ENCODE measurements around the gene PSEN1.
A peak's percentile ranks its signal among the peaks of the same experiment; 100 is the strongest.

PSEN1 gene

DNA sequence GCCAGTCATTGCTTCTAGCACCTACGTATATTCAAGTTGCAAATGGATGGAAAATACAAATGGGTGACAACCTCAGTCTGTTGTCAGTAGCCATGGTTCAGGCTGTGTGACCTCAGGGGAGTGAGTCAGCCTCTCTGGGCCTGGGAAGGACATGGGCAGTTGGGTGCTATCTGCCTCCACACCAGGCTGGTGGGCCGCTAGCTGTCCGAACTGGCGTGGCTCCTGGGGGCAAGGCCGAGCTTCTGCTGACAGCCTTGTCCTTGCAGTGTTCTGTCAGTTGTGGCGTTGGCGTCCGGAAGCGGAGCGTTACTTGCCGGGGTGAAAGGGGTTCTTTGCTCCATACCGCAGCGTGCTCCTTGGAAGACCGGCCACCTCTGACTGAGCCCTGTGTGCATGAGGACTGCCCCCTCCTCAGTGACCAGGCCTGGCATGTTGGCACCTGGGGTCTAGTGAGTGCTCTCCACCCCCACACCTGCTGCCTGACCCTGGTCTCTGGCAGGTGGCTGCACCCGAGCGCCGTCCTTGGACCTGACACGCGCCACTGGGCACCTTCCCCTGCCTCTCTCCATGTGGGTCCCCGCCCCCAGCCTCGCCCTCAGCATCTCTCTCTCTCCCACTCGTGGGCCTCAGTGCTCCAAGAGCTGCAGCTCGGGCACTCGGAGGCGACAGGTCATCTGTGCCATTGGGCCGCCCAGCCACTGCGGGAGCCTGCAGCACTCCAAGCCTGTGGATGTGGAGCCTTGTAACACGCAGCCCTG, 118.1 kb downstream of the PSEN1 start:
- no peak for DNase-seq (ENCODE audit: low spot score)

GRCh38 chr14:73255005-73255400, 118.7 kb downstream of the PSEN1 start:
- DNase-seq (ENCODE audit: low spot score) = no peak

DNA sequence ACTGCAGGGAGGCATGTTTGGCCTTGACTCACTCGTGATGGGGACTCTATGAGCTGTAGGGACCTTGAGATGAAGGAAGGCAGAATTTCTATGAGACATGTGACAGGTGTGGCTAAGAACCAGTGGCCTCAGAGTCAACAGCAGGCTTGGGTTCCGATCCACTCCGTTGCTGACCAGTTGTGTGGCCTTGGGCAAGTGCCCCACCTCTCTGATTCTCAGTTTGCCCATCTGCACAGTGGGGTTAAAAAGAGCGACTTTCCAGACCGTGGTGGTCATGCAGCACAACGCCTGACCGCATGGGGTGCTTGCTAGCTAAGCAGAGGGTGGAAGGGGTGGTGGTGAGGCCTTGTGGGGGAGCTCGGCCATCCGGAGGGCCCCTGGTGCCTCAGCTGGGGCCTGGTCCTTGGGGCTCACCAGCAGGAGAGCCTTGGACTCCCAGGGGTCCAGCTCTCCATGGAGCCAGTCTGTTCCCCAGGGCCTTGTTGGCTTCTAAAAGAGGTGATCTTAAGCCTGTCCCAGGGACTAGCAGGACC, 119.5 kb downstream of the PSEN1 start:
- DNase-seq (ENCODE audit: low spot score) = no peak

- no peak for DNase-seq (ENCODE audit: low spot score)
Observed at GRCh38 chr14:73258076-73258475, 121.8 kb downstream of the PSEN1 start.

- DNase-seq (ENCODE audit: low spot score) = no peak
Observed at GRCh38 chr14:73258845-73259611, 122.7 kb downstream of the PSEN1 start.

DNA sequence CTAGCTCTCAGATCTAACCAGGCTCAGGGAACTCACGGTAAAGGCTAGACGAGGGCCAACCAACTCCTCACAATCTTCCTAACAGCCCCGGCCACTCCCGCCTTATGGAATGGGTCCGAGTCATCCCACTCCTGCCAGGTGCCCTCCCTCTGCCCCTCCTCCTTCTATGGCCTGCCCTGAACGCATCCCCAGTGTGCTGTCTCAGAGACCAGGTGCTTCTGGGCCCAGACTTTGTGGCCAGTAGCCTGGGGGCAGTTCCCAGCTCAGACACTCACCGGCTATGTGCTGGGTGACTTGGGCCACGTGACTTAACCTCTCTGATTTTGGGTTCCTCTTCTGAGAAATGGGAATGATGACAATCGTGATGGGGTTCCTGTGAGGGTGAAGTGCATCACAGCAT, 123.5 kb downstream of the PSEN1 start:
- DNase-seq (ENCODE audit: low spot score) = no peak

- DNase-seq (ENCODE audit: low spot score) = no peak
Observed at GRCh38 chr14:73260574-73260973, 124.3 kb downstream of the PSEN1 start.

DNA sequence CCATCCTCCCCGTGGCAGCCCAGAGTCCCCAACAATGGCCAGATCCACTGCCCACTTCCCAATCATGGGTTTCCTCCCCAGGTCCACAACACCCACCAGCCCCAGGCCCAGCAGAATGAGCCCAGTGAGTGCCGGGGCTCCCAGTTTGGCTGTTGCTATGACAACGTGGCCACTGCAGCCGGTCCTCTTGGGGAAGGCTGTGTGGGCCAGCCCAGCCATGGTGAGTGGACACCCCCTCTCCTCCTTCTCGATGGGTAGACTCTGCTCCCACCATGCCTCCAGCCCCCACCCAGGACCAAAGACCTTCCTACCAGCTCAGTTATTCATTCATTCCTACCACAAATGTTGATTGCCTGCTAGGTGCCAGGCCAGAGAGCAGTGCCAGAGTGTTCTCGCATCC, 124.8 kb downstream of the PSEN1 start:
- DNase-seq (ENCODE audit: low spot score) = no peak

DNA sequence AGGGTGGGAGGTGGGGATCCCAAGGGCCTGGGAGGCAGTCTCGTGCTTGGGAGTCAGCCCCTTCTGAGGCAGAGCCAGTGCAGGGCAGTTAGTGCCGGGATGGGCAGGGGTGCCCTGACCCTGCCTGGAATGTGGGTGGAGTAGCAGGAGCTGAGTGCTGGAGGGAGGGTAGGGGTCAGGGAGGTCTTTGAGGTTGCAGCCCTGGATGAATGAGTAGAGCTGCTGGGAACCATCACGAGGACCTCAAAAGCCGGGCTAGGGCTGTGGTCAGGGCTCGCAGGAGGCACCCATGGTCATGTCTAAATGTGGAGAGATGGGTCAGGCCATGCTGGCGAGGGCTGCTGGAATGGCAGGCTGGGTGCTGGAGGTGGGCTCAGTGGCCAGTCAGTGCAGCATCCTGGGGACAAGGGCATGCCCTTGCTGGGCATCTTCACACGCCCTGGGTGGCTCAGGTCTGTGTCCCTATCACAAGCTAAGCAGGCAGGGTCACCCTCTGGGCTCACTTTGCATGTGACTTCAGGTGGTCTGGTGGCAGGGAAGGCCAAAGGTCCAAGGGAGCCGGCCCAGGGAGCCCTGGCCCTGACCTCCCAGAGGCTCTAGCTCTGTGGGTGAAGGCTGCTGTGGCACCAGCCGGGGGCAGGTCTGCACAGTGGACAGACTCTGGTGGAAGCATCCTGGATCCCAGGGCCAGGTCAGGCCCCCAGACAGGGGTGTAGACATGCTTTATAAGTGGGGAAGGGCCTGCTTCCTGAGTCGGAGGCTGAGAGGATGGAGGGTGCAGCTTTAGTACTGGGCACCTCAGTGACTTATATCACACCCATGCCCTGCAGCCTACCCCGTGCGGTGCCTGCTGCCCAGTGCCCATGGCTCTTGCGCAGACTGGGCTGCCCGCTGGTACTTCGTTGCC, 125.5 kb downstream of the PSEN1 start:
- DNase-seq (ENCODE audit: low spot score) = no peak

GRCh38 chr14:73262427-73263183, 126.3 kb downstream of the PSEN1 start:
- no peak for DNase-seq (ENCODE audit: low spot score)

DNA sequence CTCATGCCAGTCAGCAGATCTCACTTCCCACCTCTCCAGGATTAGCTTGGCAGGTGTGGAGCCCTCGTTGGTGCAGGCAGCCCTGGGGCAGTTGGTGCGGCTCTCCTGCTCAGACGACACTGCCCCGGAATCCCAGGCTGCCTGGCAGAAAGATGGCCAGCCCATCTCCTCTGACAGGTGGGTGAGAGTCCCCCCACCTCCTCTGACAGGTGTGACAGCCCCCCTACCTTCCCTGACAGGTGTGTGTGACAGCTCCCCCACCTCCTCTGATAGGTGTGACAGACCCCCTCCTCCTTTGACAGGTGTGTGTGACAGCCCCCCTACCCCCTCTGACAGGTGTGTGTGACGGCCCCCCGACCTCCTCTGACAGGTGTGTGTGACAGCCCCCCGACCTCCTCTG, 127.3 kb downstream of the PSEN1 start:
- no peak for DNase-seq (ENCODE audit: low spot score)

DNA sequence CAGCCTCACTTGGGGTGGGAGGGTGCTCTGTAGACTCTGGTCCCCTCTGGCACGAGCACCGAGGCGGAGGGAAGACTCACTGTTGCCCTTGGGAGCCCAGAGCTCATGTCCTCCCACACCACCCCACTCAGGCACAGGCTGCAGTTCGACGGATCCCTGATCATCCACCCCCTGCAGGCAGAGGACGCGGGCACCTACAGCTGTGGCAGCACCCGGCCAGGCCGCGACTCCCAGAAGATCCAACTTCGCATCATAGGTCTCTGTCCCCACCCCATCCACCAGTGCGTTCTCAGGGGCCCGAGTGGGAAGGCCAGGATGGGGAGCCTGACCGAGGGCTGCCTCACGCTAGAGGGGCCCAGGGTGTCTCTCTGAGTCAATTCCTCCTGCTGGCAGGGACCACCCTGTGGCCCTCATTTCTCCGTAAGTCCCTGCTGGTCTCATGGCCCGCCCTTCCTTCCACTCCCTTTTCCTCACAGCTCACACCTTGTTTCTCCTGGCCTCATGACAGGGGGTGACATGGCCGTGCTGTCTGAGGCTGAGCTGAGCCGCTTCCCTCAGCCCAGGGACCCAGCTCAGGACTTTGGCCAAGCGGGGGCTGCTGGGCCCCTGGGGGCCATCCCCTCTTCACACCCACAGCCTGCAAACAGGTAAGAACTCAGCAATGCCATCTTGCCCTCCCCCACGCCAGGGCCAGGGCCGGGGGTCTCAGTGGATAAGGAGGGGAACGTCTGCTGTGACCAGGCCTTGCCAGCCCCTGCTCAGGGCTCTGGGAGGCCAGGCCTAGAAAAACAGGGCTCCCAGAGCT, 128.0 kb downstream of the PSEN1 start:
- no peak for DNase-seq (ENCODE audit: low spot score)

DNA sequence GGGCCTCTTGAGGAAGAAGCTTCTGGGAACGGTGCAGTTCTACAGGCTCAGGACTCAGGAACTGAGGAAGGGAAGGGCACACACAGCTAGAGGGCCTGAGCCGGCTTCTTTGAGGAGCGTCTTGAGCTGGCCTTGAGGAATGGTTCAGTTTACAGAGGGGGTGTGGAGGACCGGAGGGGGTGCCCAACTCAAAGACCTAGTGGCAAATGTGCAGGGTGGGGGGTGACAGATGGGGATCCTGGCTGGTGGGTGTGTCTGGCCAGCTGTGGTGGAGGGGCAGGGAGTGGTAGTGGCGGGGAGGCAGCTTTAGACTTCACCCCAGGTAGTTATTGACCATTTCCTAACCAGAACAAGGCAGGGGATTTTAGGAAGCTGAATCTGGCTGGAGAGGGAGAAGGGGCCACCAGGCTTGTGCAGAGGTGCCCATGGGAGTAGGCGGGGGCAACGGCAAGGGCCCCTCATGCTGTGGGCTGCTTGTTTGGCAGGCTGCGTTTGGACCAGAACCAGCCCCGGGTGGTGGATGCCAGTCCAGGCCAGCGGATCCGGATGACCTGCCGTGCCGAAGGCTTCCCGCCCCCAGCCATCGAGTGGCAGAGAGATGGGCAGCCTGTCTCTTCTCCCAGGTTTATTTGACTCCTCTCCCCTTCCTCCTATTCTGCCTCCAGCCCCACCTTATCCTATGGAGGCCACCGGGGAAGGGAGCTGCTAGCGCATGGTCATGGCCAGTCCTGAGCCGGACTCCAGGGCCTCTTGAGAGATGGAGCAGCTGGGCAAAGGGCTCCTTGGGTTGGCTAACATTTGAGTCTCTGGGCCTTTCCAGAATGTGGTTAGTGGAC, 128.8 kb downstream of the PSEN1 start:
- DNase-seq (ENCODE audit: low spot score) = no peak

DNA sequence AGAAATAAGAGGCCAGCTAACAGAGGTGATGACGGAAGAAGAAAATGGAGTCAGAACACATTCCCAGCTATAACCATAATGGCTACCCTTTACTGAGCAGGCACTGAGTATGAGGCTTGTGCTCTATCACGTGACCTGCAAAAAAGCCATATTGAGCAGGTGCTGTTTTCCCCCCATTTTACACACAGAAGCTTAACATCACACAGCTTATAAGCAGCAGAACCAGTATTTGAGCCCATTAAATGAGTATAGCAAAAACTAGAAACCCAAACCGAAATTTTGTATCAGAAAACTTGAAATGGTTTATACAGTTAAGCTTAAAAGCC, 129.4 kb downstream of the PSEN1 start:
- no peak for DNase-seq (ENCODE audit: low spot score)

- DNase-seq (ENCODE audit: low spot score) = no peak
Observed at GRCh38 chr14:73266317-73266716, 130.0 kb downstream of the PSEN1 start.

- no peak for DNase-seq (ENCODE audit: low spot score)
Observed at GRCh38 chr14:73267474-73267873, 131.2 kb downstream of the PSEN1 start.

DNA sequence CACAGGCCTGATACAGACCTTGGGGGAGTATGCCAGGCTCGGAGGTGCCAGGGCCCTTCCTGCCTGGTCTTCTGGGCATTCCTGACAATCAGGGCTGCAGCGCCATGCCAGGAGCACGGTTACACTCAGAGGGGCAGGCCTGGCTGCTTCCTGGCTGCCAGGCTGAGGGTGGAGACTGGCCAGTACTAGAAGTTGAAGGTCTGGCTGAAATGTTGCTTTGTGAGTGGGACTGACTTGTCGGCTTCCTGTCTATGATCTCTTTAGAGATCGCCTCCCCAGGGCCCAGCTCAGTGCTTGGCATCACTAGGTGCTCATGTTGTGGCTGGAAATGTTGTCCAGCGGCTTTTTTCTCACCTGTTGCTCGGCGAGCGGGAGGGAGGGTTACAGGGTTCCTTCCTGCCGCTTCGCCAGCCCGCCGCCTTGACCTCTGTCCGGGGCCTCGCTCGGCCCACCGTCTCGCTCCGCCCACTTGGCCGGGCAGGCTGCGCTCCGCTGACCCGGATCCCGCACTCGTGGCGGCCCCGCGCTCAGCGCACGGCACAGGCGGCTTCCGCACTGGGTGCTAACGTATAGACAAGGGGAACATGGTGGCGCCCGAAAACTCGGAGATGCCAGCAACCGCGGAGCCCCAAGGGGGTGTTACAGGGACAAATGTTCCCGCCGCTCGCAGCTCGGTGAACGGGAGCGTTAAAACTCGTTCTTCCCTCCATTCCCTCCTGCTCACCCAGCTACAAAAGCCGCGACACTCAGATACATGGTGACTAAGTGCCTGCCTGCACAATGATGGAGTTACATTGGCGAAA, 133.6 kb downstream of the PSEN1 start:
- DNase-seq (ENCODE audit: low spot score) = peak; percentile 68

GRCh38 chr14:73272393-73272792, 136.1 kb downstream of the PSEN1 start:
- DNase-seq (ENCODE audit: low spot score) = no peak
